Psoas muscle (tissue), 8 donors: ENCODE results near the gene SLC13A5. TPM values are rescaled to one million over a fixed set of nuclear protein-coding genes. Genes with fewer than 3 reads are reported as not detected.

ENCODE experiments used
- ATAC-seq, 4 donors: fragments of 200-7000 bp; cut with Tn5 transposase; one replicate each; pipeline ENCODE4 v1.9.1; 2020; ENCODE audit warnings: moderate library complexity in 3 of 4, mild to moderate bottlenecking in 2 of 4
- DNase-seq, 2 donors: peaks; one replicate each; pipeline ENCODE4 v3.0.0-alpha.2; 2020
- H3K27ac ChIP-seq: fragments of 200-600 bp; one replicate; pipeline ENCODE4 v1.8.0; 2022
- H3K27me3 ChIP-seq, 3 donors: fragments of 200-600 bp in 1 of 3; one replicate each; pipeline versions ENCODE4 v1.6.1 to v1.8.0; 2013 to 2022; ENCODE audit warnings: low read length in 2 of 3, mild to moderate bottlenecking in 2 of 3, moderate library complexity in 1 of 3; ENCODE audit not compliant: insufficient read depth in 3 of 3
- H3K36me3 ChIP-seq, 2 donors: fragments of 200-600 bp in 1 of 2; one replicate each; pipeline versions ENCODE4 v1.6.1 to v1.8.0; 2013 to 2022; ENCODE audit warnings: low read depth in 1 of 2, mild to moderate bottlenecking in 1 of 2, moderate library complexity in 1 of 2; ENCODE audit not compliant: insufficient read depth in 1 of 2
- H3K4me1 ChIP-seq: fragments of 200-600 bp; one replicate; pipeline ENCODE4 v1.8.0; 2022
- H3K4me3 ChIP-seq: fragments of 200-600 bp; one replicate; pipeline ENCODE4 v1.8.0; 2022; ENCODE audit warnings: mild to moderate bottlenecking
- H3K9me3 ChIP-seq: fragments of 200-600 bp; one replicate; pipeline ENCODE4 v1.8.0; 2022
- WGBS, 3 donors: extraction: QIAGEN DNeasy Blood & Tissue Kit; methylation state at CpG; one replicate each; pipeline versions ENCODE4 v1.1.6 to v1.1.7; 2013; 5-methylcytosine and 5-hydroxymethylcytosine counted together
- intact Hi-C, 2 donors: fragments of 100-400 bp; cut with DNase I; formaldehyde crosslinking; loops; one replicate each; pipeline versions ENCODE4 v1.11.0 to v1.14.2; 2022
- polyA plus RNA-seq, 3 donors: library from polyadenylated mRNA; stranded (reverse); fragments of 200-250 nt; gene quantifications; one replicate each; pipeline ENCODE4 v1.2.3, GENCODE V29; 2013
- total RNA-seq, 4 donors: library from RNA; stranded (reverse); fragmentation: NEBNext Ultra II Directional in 2 of 4; extraction: Animal tissue kit (Norgen Biotek cat#: 25700) in 2 of 4; gene quantifications; one replicate each; pipeline versions ENCODE4 v1.2.1 to v1.2.4, GENCODE V29; 2021 to 2023
- TF ChIP-seq, protein P1 (sequence below): fragments of 200-600 bp; IDR thresholded peaks from one replicate; pipeline ENCODE4 v1.8.0; 2022; ENCODE audit warnings: antibody characterized with exemption
- donor health status: healthy with polysubstance abuse.
- donor health status: DM: no; HTN: no; CAD: no; lungs with moderate emphysema.
- donor health status: Bipolar disorder and iron deficiency.
- donor health status: healthy.
- donor health status: DM: yes; HTN: yes; CAD: no.
- donor health status: DM: no; HTN: no; CAD: no.
- donor health status: DM: no; HTN: no; CAD: no.
- donor health status: DM: yes; HTN: yes; CAD: no.

SLC13A5 gene
- total and polyA plus RNA-seq, 7 donors, result 0.01 to 0.17 (median 0.03) TPM; not detected in 4

GRCh38 chr17:6639586-6640535 is 73.3 kb downstream of the SLC13A5 start:
- intact Hi-C loops, result loop anchor here (10.0 kb wide), 1 partner anchor 165 kb away; no protein-coding TSS in a partner anchor
- H3K36me3 ChIP-seq, result peaks cover 5 to 25% of the 10 kb centered on the region in 2 donors
- peak overlapping the region; percentile 80 for H3K4me3 ChIP-seq
- peaks cover 13% of the 10 kb centered on the region for H3K4me1 ChIP-seq
- H3K27ac ChIP-seq, result peak overlapping the region; percentile 82
- WGBS, 3 donors, result 1% methylated on average over 61 to 67 of the region's 67 CpGs
- peak; percentile 47 to 68 for DNase-seq
- H3K27me3 ChIP-seq, result no peaks in the 10 kb centered on the region
- peak; percentile 28 to 60 (median 40) for ATAC-seq
- TF ChIP-seq, protein P1, sequence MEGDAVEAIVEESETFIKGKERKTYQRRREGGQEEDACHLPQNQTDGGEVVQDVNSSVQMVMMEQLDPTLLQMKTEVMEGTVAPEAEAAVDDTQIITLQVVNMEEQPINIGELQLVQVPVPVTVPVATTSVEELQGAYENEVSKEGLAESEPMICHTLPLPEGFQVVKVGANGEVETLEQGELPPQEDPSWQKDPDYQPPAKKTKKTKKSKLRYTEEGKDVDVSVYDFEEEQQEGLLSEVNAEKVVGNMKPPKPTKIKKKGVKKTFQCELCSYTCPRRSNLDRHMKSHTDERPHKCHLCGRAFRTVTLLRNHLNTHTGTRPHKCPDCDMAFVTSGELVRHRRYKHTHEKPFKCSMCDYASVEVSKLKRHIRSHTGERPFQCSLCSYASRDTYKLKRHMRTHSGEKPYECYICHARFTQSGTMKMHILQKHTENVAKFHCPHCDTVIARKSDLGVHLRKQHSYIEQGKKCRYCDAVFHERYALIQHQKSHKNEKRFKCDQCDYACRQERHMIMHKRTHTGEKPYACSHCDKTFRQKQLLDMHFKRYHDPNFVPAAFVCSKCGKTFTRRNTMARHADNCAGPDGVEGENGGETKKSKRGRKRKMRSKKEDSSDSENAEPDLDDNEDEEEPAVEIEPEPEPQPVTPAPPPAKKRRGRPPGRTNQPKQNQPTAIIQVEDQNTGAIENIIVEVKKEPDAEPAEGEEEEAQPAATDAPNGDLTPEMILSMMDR, result no peak
- no peaks in the 10 kb centered on the region for H3K9me3 ChIP-seq

GRCh38 chr17:6639014-6639585 is 74.1 kb downstream of the SLC13A5 start:
- 49 to 63% (median 53%) methylated on average over 14 to 15 of the region's 15 CpGs for WGBS, 3 donors
- Histone ChIP-seq H3K27me3 (no peaks in the 10 kb centered on the region), H3K4me3 (peak overlapping the region; percentile 80), H3K27ac (no peak overlapping the region), H3K4me1 (peaks cover 13% of the 10 kb centered on the region), H3K9me3 (no peaks in the 10 kb centered on the region), H3K36me3 (peaks cover 5 to 24% of the 10 kb centered on the region in 2 donors)
- TF ChIP-seq, protein P1, result no peak
- intact Hi-C loops, result no loop called here
- DNase-seq (no peak), ATAC-seq (no peak)

- ATAC-seq, result no peak
- H3K9me3 ChIP-seq, result no peaks in the 10 kb centered on the region
- no peak overlapping the region for H3K27ac ChIP-seq
- H3K27me3 ChIP-seq, result no peaks in the 10 kb centered on the region
- peaks cover 0 to 24% of the 10 kb centered on the region in 2 donors for H3K36me3 ChIP-seq
- no peak overlapping the region for H3K4me3 ChIP-seq
- WGBS, 3 donors, result 80 to 81% (median 80%) methylated on average over 23 to 24 of the region's 24 CpGs
- TF ChIP-seq, protein P1, result no peak
- intact Hi-C loops, result no loop called here
- H3K4me1 ChIP-seq, result peaks cover 13% of the 10 kb centered on the region
- DNase-seq, result no peak
Observed at GRCh38 chr17:6638046-6638908, 74.9 kb downstream of the SLC13A5 start.

- Histone ChIP-seq H3K4me3 (no peak overlapping the region), H3K27me3 (no peaks in the 10 kb centered on the region), H3K36me3 (peaks cover 0 to 24% of the 10 kb centered on the region in 2 donors), H3K9me3 (no peaks in the 10 kb centered on the region), H3K27ac (no peak overlapping the region), H3K4me1 (peaks cover 13% of the 10 kb centered on the region)
- no peak for ATAC-seq
- DNase-seq, result no peak
- WGBS, 3 donors, result 89 to 97% (median 90%) methylated on average over 4 to 6 of the region's 6 CpGs
- TF ChIP-seq, protein P1, result no peak
- intact Hi-C loops, result no loop called here
Observed at GRCh38 chr17:6637458-6637840, 75.7 kb downstream of the SLC13A5 start.
